HEK293T (cell line): ENCODE results near the gene TGFB1.

ENCODE experiments used
- FOXA1 ChIP-seq: fragments of 450-650 bp; IDR thresholded peaks from 2 replicates; pipeline ENCODE4 v1.6.1; 2016; ENCODE audit warnings: mild to moderate bottlenecking
- FOXM1 ChIP-seq: fragments of 450-650 bp; IDR thresholded peaks from 2 replicates; pipeline ENCODE4 v1.6.1; 2017; ENCODE audit warnings: mild to moderate bottlenecking, borderline replicate concordance
- LEF1 ChIP-seq: fragments of 450-650 bp; IDR thresholded peaks from 2 replicates; pipeline ENCODE4 v1.6.1; 2017; ENCODE audit warnings: mild to moderate bottlenecking, borderline replicate concordance
- SUZ12 ChIP-seq: fragments of 450-650 bp; IDR thresholded peaks from 2 replicates; pipeline ENCODE4 v1.6.1; 2016; ENCODE audit warnings: mild to moderate bottlenecking

DNA sequence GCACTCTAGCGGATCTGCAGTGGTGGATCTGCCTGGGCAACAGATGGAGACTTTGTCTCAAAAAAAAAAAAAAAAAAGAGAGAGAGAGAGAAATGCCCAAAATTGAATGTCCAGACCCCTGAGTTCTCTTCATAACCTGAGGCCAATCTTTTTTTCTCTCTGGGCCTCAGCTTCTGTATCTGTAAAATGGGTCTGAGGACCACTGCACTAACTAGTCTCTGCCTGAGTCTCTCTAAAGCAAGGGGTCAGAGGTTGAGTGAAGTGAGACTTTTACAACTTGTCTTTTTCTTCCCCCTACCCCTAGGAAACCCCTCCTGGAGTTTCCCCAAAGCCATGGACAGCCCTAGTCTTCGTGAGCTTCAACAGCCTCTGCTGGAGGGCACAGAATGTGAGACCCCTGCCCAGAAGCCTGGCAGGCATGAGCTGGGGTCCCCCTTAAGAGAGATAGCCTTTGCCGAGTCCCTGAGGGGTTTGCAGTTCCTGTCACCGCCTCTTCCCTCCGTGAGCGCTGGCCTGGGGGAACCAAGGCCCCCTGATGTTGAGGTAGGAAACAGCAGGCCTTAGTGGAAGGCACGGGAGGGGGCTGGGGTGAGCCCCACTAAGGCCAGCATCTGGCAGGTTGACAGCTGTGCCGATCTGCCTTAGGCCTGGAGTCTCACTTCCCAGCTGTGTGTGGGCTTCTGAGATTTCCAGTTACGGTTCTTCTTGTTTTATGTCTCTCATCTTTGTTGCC, 24.4 kb upstream of the TGFB1 start:
- TF ChIP-seq FOXM1 (no peak), LEF1 (no peak), SUZ12 (no peak), FOXA1 (no peak)
